RWPE2 (cell line): Measurements from ENCODE around the gene POFUT2.

Experiments
- ATAC-seq: fragments of 200-7000 bp; cut with Tn5 transposase; 3 replicates; pipeline ENCODE4 v1.9.1; 2021; ENCODE audit warnings: low read depth
- DNase-seq: peaks from one replicate; pipeline ENCODE4 v3.0.0-alpha.2; 2020; ENCODE audit warnings: low spot score
- H3K27ac ChIP-seq: fragments of 450-650 bp; 2 replicates; pipeline ENCODE4 v1.5.1; 2017; ENCODE audit warnings: mild to moderate bottlenecking; ENCODE audit not compliant: poor library complexity, severe bottlenecking
- H3K27me3 ChIP-seq: fragments of 250-450 bp; sonication (Bioruptor Pico); 2 replicates; pipeline ENCODE4 v1.5.1; 2021; ENCODE audit warnings: mild to moderate bottlenecking, moderate library complexity; ENCODE audit not compliant: insufficient read depth, poor library complexity, severe bottlenecking
- H3K36me3 ChIP-seq: fragments of 250-450 bp; sonication (Bioruptor Pico); 2 replicates; pipeline ENCODE4 v1.5.1; 2020; ENCODE audit warnings: low read depth, mild to moderate bottlenecking, moderate library complexity
- H3K4me1 ChIP-seq: fragments of 250-450 bp; sonication (Bioruptor Pico); 2 replicates; pipeline ENCODE4 v1.5.1; 2021; ENCODE audit warnings: mild to moderate bottlenecking, moderate library complexity; ENCODE audit not compliant: insufficient read depth, poor library complexity, severe bottlenecking
- H3K4me3 ChIP-seq: fragments of 250-450 bp; sonication (Bioruptor Pico); 2 replicates; pipeline ENCODE4 v1.5.1; 2021; ENCODE audit warnings: mild to moderate bottlenecking, moderate library complexity; ENCODE audit not compliant: severe bottlenecking
- H3K9me3 ChIP-seq: fragments of 250-450 bp; sonication (Bioruptor Pico); 2 replicates; pipeline ENCODE4 v1.5.1; 2021; ENCODE audit warnings: mild to moderate bottlenecking, moderate library complexity; ENCODE audit not compliant: severe bottlenecking
- TF ChIP-seq, protein P1 (sequence below): fragments of 450-650 bp; IDR thresholded peaks from one replicate; pipeline ENCODE4 v1.5.1; 2017; ENCODE audit warnings: mild to moderate bottlenecking, moderate library complexity; ENCODE audit not compliant: poor library complexity, severe bottlenecking

The POFUT2 gene

GRCh38 chr21:45219517-45219916 lies 68.2 kb downstream of the POFUT2 start:
- ATAC-seq: no peak
- Histone ChIP-seq H3K27ac (no peak overlapping the region), H3K27me3 (no peaks in the 10 kb centered on the region), H3K4me1 (no peaks in the 10 kb centered on the region), H3K9me3 (no peaks in the 10 kb centered on the region), H3K36me3 (peaks cover 11% of the 10 kb centered on the region; the same call in 1 of the 2 replicates), H3K4me3 (no peak overlapping the region)
- TF ChIP-seq, protein P1, sequence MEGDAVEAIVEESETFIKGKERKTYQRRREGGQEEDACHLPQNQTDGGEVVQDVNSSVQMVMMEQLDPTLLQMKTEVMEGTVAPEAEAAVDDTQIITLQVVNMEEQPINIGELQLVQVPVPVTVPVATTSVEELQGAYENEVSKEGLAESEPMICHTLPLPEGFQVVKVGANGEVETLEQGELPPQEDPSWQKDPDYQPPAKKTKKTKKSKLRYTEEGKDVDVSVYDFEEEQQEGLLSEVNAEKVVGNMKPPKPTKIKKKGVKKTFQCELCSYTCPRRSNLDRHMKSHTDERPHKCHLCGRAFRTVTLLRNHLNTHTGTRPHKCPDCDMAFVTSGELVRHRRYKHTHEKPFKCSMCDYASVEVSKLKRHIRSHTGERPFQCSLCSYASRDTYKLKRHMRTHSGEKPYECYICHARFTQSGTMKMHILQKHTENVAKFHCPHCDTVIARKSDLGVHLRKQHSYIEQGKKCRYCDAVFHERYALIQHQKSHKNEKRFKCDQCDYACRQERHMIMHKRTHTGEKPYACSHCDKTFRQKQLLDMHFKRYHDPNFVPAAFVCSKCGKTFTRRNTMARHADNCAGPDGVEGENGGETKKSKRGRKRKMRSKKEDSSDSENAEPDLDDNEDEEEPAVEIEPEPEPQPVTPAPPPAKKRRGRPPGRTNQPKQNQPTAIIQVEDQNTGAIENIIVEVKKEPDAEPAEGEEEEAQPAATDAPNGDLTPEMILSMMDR: no peak
- no peak for DNase-seq

- H3K36me3 ChIP-seq: peaks cover 11% of the 10 kb centered on the region; the same call in 1 of the 2 replicates
- no peak for ATAC-seq
- no peak overlapping the region for H3K4me3 ChIP-seq
Observed at GRCh38 chr21:45217010-45217409, 70.7 kb downstream of the POFUT2 start.

DNA sequence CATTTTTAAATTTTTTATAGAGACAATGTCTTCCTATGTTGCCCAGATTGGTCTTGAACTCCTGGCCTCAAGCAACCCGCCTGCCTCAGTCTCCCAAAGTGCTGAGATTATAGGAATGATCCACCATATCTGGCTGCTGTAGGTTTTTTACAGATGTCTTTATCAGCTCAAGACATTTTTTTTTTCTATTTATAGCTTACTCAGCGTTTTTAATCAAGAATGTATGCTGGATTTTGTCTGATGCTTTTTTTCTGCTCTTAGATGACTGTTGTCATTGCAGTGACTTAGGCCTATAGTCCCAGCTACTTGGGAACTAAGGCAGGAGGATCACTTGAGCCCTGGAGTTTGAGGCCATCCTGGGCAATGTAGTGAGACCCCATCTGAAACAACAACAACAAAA lies 72.5 kb downstream of the POFUT2 start:
- Histone ChIP-seq H3K4me1 (no peaks in the 10 kb centered on the region), H3K27me3 (no peaks in the 10 kb centered on the region), H3K4me3 (no peak overlapping the region), H3K36me3 (peaks cover 11% of the 10 kb centered on the region; the same call in 1 of the 2 replicates), H3K9me3 (no peaks in the 10 kb centered on the region), H3K27ac (no peak overlapping the region)
- TF ChIP-seq, protein P1: no peak
- DNase-seq (no peak), ATAC-seq (no peak)

More at GRCh38 chr21:45217010-45217409, 70.7 kb downstream of the POFUT2 start:
- Histone ChIP-seq H3K4me1 (no peaks in the 10 kb centered on the region), H3K27ac (no peak overlapping the region), H3K9me3 (no peaks in the 10 kb centered on the region), H3K27me3 (no peaks in the 10 kb centered on the region)
- DNase-seq: no peak
- TF ChIP-seq, protein P1: no peak
